Mucosa of descending colon (tissue), 3 donors: ENCODE measurements around the gene PPM1L. TPM values are rescaled to one million over a fixed set of nuclear protein-coding genes. Genes with fewer than 3 reads are reported as not detected.
"Not testable (repeated sequence)": the region's sequence is repeated elsewhere in the genome, so short reads cannot be mapped to it uniquely, and the experiment has no call there.

ENCODE experiments used
- ATAC-seq: fragments of 200-7000 bp; cut with Tn5 transposase; one replicate; pipeline ENCODE4 v1.9.1; 2020; ENCODE audit warnings: mild to moderate bottlenecking, moderate library complexity
- DNase-seq, 3 donors: peaks; one replicate each; pipeline ENCODE4 v3.0.0-alpha.2; 2020
- H3K36me3 ChIP-seq: fragments of 200-600 bp; one replicate; pipeline ENCODE4 v1.8.0; 2021; ENCODE audit warnings: low read depth, mild to moderate bottlenecking
- H3K4me1 ChIP-seq: fragments of 200-600 bp; one replicate; pipeline ENCODE4 v1.8.0; 2021; ENCODE audit warnings: low read depth, mild to moderate bottlenecking
- H3K4me3 ChIP-seq: fragments of 200-600 bp; one replicate; pipeline ENCODE4 v1.8.0; 2021; ENCODE audit warnings: mild to moderate bottlenecking
- H3K9me3 ChIP-seq: fragments of 200-600 bp; one replicate; pipeline ENCODE4 v1.8.0; 2021; ENCODE audit warnings: mild to moderate bottlenecking
- intact Hi-C, 2 donors: fragments of 100-400 bp; cut with DNase I in 1 of 2; cut with micrococcal nuclease in 1 of 2; formaldehyde crosslinking; loops; one replicate each; pipeline versions ENCODE4 v1.11.0 to v1.11.1; 2022; cut with DNase I, micrococcal nuclease
- total RNA-seq, 3 donors: library from RNA; stranded (reverse); fragmentation: NEBNext Ultra II Directional in 2 of 3; extraction: Animal tissue kit (Norgen Biotek cat#: 25700) in 2 of 3; gene quantifications; one replicate each; pipeline versions ENCODE4 v1.2.1 to v1.2.4, GENCODE V29; 2021 to 2023
- TF ChIP-seq, protein P1 (sequence below): fragments of 200-600 bp; IDR thresholded peaks from one replicate; pipeline ENCODE4 v1.8.0; 2022; ENCODE audit warnings: antibody characterized with exemption, mild to moderate bottlenecking
- donor health status: DM: no; HTN: no; CAD: no; lungs with moderate emphysema.
- donor health status: DM: no; HTN: no; CAD: no.
- donor health status: DM: no; HTN: yes; CAD: no.

PPM1L gene
- total RNA-seq, 3 donors from 2014 or later, result 16.2 to 47.9 (median 21.6) TPM

- no peak for ATAC-seq
- Histone ChIP-seq H3K9me3 (peaks cover 3% of the 10 kb centered on the region), H3K36me3 (no peaks in the 10 kb centered on the region), H3K4me1 (no peaks in the 10 kb centered on the region), H3K4me3 (no peak overlapping the region)
- TF ChIP-seq, protein P1, sequence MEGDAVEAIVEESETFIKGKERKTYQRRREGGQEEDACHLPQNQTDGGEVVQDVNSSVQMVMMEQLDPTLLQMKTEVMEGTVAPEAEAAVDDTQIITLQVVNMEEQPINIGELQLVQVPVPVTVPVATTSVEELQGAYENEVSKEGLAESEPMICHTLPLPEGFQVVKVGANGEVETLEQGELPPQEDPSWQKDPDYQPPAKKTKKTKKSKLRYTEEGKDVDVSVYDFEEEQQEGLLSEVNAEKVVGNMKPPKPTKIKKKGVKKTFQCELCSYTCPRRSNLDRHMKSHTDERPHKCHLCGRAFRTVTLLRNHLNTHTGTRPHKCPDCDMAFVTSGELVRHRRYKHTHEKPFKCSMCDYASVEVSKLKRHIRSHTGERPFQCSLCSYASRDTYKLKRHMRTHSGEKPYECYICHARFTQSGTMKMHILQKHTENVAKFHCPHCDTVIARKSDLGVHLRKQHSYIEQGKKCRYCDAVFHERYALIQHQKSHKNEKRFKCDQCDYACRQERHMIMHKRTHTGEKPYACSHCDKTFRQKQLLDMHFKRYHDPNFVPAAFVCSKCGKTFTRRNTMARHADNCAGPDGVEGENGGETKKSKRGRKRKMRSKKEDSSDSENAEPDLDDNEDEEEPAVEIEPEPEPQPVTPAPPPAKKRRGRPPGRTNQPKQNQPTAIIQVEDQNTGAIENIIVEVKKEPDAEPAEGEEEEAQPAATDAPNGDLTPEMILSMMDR, result no peak
- DNase-seq, result no peak
- intact Hi-C loops, result no loop called here
Measured at GRCh38 chr3:160998581-160998980, 242.6 kb downstream of the PPM1L start.

DNA sequence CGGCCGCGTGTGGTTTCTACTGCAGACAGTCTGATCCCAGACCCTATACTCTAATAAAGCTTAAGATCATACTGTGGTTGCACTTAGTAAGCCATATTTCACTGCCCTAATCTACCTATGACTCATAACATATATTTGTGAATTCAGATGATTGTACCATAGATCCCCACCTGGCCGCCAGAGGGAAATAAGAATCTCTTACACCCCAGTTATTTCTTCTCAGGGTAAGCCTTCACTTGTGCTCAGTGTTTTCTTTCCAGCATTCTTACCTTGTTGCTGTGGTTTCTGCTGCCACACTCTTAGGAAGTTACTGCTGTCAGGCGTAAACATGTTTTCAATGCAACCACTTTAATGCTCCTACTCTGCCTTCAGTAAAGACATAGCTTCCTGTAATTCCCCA lies 243.2 kb downstream of the PPM1L start:
- TF ChIP-seq, protein P1, result no peak
- Histone ChIP-seq H3K4me1 (no peaks in the 10 kb centered on the region), H3K9me3 (peaks cover 3% of the 10 kb centered on the region), H3K4me3 (no peak overlapping the region), H3K36me3 (no peaks in the 10 kb centered on the region)
- ATAC-seq, result no peak
- intact Hi-C loops, result no loop called here
- DNase-seq, result no peak

DNA sequence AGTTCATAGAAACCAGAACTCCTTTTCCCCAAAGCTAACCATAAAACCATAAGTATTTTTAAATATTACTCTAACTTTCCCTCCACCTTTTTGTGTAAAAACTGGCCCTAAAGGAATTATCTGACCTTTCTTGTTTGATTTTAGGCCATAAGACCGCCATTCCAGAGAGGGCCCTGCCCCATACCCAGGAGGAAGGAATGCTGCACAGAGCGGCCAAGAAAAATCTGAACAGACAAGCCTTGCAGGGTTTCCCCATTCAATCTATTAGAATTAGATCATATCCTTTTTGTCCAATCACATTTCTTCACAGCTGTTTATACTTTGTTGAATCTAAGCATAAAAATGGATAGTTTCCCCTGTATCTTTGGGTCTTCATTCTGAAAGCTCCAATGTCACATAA lies 252.1 kb downstream of the PPM1L start:
- no peak for ATAC-seq
- TF ChIP-seq, protein P1, result no peak
- Histone ChIP-seq H3K36me3 (no peaks in the 10 kb centered on the region), H3K4me1 (no peaks in the 10 kb centered on the region), H3K4me3 (no peak overlapping the region), H3K9me3 (no peaks in the 10 kb centered on the region)
- DNase-seq, result no peak
- intact Hi-C loops, result no loop called here

DNA sequence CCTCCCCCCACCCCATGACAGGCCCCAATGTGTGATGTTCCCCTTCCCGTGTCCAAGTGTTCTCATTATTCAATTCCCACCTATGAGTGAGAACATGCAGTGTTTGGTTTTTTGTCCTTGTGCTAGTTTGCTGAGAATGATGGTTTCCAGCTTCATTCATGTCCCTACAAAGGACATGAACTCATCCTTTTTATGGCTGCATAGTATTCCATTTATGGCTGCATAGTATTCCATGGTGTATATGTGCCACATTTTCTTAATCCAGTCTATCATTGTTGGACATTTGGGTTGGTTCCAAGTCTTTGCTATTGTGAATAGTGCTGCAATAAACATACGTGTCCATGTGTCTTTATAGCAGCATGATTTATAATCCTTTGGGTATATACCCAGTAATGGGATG lies 254.1 kb downstream of the PPM1L start:
- intact Hi-C loops, DNase-seq, H3K4me3 ChIP-seq, ATAC-seq, H3K4me1 ChIP-seq, H3K9me3 ChIP-seq, H3K36me3 ChIP-seq: not testable (repeated sequence)

DNA sequence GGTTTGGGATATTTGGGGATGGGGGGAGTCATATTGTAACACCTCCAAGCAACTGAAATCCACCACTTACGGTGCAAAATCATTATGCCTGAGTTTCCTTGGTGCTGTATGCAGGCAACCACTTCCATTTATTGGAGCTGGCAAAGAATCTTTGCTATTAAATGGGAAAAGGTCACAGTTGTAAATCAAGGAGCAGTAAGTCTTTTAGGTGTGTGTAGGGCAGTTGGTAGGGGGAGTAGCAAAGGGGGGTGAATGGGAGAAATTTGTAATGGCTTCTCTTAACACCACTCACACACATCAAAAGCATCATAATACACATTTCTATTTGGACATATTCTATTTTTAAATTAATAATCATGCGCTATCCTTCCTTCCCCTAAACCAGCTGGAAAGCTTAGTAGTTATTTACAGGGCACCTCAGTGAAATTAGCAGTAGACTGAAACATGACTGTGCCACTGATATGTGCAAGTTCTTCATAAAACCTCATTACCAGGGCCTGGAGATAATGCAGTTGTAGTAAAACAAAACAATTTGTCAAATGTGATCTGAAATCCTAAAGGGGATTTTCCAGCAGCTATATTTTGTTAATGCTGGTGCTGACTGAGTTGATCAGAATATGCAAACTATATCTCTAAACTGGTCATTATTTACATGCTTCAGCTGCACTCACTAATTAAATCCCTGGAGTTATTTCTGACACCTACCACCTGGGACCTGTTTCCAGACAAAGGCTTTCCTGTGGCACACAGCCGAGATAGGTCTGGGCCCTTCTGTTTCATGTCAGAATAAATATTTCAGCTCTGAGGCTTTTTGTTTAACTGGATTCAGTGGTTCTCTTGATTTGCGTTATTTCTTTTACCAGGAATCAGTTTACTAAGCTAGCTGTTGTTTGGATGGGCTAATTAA lies 259.1 kb downstream of the PPM1L start:
- TF ChIP-seq, protein P1, result no peak
- no peak overlapping the region for H3K4me3 ChIP-seq
- H3K9me3 ChIP-seq, result no peaks in the 10 kb centered on the region
- H3K36me3 ChIP-seq, result no peaks in the 10 kb centered on the region
- H3K4me1 ChIP-seq, result no peaks in the 10 kb centered on the region
- intact Hi-C loops, result no loop called here
- no peak for DNase-seq
- no peak for ATAC-seq

GRCh38 chr3:161016417-161017313 lies 260.6 kb downstream of the PPM1L start:
- DNase-seq (no peak), ATAC-seq (no peak)
- Histone ChIP-seq H3K9me3 (no peaks in the 10 kb centered on the region), H3K4me1 (no peaks in the 10 kb centered on the region), H3K4me3 (no peak overlapping the region), H3K36me3 (no peaks in the 10 kb centered on the region)
- intact Hi-C loops, result no loop called here
- TF ChIP-seq, protein P1, result no peak
